AG09319 (cell line): ENCODE data around the gene TSPEAR.
"Not testable (repeated sequence)": the region's sequence is repeated elsewhere in the genome, so short reads cannot be mapped to it uniquely, and the experiment has no call there.

Source experiments
- DNase-seq: peaks from one replicate; pipeline ENCODE4 v3.0.0-alpha.2; 2010; ENCODE audit warnings: low read depth; ENCODE audit errors: extremely low read depth
- CTCF ChIP-seq: IDR thresholded peaks from 2 replicates; pipeline ENCODE4 v1.5.1; 2011; ENCODE audit warnings: low read depth, mild to moderate bottlenecking, inconsistent platforms, low read length, moderate library complexity

TSPEAR gene

GRCh38 chr21:44606495-44606894 lies 104.9 kb downstream of the TSPEAR start:
- DNase-seq, result no peak
- TF ChIP-seq CTCF, result no peak

DNA sequence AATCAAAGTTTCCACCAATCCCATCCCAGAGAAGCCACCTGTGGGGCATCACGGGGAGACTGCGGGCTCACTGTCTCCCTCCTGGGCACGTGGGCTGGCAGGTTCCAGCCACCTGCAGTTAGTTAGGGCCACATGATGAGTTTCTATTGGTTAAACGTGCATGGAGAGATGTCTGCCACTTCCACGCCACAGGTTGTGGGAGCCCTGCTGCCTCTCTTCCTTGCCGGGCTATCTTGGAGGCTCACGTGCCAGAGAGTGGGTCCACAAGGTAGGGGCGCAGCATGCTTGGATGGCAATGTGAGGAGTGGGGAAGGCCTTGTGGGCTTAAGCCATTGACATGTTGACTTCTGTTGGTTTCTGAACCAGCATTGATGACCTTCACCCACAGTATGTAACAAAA lies 107.5 kb downstream of the TSPEAR start:
- no peak for TF ChIP-seq CTCF
- DNase-seq, result no peak

DNA sequence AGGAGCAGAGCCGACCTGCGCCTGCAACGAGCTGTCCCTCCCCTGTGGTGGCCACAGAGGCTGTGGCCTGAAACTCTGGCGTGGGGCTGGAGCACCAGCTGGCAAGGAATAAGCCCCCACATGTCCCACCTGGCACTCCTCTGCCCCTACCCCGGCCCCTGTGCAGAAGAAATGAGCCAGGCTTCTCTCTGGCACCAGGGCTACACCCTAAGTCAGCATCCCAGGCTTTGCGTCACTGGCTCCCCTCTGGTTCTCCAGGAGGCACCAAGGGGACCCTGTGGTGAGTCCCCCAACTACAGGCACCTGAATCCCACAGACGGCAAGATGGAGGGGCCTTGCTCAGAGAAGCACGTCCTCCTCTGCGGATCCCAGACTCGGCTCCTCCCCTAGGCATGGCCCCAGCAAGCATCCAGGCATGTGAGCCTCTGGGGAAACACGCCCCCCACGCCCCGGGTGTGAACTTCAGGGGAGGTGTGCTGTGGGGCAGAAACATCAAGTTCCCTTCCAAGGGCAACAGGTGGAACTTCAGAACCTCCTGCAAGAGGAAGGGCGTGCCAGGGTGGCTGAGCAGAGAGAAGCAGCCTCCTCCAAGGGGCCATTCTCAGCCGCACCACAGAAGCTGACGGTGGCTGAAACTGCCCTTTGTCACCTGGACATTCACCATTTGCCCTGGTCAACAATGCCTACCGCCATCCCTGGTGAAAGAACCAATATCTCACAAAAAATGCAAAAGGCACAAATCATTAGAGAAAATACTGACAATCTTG lies 108.1 kb downstream of the TSPEAR start:
- no peak for DNase-seq
- TF ChIP-seq CTCF, result no peak

GRCh38 chr21:44602463-44602850 lies 108.9 kb downstream of the TSPEAR start:
- DNase-seq, result no peak
- no peak for TF ChIP-seq CTCF

DNA sequence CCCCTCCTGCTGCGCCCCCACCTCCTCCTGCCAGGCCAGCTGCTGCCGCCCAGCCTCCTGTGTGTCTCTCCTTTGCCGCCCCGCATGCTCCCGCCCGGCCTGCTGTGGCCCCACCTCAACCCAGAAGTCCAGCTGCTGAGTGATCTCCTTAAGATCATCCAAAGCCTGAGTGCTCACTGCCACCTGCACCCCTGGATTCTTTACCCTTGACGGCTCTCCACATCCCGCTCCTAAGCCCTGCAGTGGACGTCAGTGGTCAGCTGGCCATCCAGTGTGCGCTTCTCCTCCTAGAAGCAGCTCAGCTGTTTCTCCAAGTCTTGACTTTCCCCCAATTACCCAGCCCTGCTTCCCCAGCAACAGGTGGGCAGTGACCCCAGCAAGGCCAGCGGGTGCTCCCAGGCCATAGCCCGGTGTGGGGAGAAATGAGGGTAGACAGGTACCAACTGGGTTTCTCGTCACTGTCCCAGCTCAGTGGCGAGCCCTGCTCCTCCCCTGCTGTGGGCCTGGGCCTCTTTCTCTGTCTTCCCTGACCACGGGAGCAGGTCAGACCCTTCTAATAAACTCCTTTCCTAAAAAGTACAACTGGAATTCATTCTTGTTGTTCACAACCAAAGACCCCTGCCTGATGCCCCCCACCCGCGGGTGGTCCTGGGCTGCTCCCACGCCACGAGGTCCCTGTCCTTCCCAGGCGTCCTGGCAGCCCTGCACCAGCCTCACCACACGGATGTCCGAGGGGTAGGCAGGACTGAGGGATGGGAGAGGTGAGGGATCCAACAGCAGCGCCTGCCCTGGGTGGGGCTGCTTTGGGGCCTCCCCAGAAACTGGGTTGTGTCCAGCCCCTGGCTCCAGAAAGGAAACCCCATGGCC lies 109.5 kb downstream of the TSPEAR start:
- TF ChIP-seq CTCF, result no peak
- DNase-seq, result no peak

DNA sequence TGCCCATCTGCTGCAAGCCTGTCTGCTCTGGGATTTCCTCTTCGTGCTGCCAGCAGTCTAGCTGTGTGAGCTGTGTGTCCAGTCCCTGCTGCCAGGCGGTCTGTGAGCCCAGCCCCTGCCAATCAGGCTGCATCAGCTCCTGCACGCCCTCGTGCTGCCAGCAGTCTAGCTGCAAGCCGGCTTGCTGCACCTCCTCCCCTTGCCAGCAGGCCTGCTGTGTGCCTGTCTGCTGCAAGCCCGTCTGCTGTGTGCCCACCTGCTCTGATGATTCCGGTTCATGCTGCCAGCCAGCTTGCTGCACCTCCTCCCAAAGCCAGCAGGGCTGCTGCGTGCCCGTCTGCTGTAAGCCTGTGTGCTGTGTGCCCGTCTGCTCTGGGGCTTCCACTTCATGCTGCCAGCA lies 110.3 kb downstream of the TSPEAR start:
- not testable (repeated sequence) for DNase-seq

GRCh38 chr21:44600118-44600978 lies 111.0 kb downstream of the TSPEAR start, which contains the start of gene KRTAP10-7:
Gene KRTAP10-7 (plus strand): TSS chr21:44600597. CDS start chr21:44600622, 25 bp downstream.
- not testable (repeated sequence) for DNase-seq
